HG03571 (cell line): ENCODE measurements around the gene L3MBTL4.

Source experiments
- ATAC-seq: cut with Tn5 transposase; IDR thresholded peaks from one replicate; pipeline ENCODE4 v1.9.1; 2021; ENCODE audit not compliant: unreplicated experiment

L3MBTL4 gene

GRCh38 chr18:6366776-6367175, 47.9 kb downstream of the L3MBTL4 start:
- ATAC-seq, result no peak

GRCh38 chr18:6365385-6365784, 49.3 kb downstream of the L3MBTL4 start:
- ATAC-seq, result no peak

GRCh38 chr18:6363216-6363615, 51.5 kb downstream of the L3MBTL4 start:
- ATAC-seq, result peak; percentile 76

- ATAC-seq, result no peak
Measured at GRCh38 chr18:6362559-6363129, 52.1 kb downstream of the L3MBTL4 start.

- no peak for ATAC-seq
Measured at GRCh38 chr18:6357668-6358067, 57.0 kb downstream of the L3MBTL4 start.

- ATAC-seq, result no peak
Measured at GRCh38 chr18:6355789-6356589, 58.7 kb downstream of the L3MBTL4 start.

- no peak for ATAC-seq
Measured at GRCh38 chr18:6352275-6352674, 62.4 kb downstream of the L3MBTL4 start.

GRCh38 chr18:6342990-6343389, 71.7 kb downstream of the L3MBTL4 start:
- ATAC-seq, result no peak

- no peak for ATAC-seq
Measured at GRCh38 chr18:6341709-6342108, 73.0 kb downstream of the L3MBTL4 start.

- ATAC-seq, result no peak
Measured at GRCh38 chr18:6341303-6341702, 73.4 kb downstream of the L3MBTL4 start.

- no peak for ATAC-seq
Measured at GRCh38 chr18:6340121-6340520, 74.6 kb downstream of the L3MBTL4 start.

GRCh38 chr18:6336239-6336638, 78.5 kb downstream of the L3MBTL4 start:
- ATAC-seq, result no peak

GRCh38 chr18:6333981-6334380, 80.7 kb downstream of the L3MBTL4 start:
- ATAC-seq, result no peak

- ATAC-seq, result no peak
Measured at GRCh38 chr18:6331872-6332271, 82.8 kb downstream of the L3MBTL4 start.

GRCh38 chr18:6330786-6331185, 83.9 kb downstream of the L3MBTL4 start:
- ATAC-seq, result no peak

- ATAC-seq, result no peak
Measured at GRCh38 chr18:6328621-6329010, 86.1 kb downstream of the L3MBTL4 start.

- ATAC-seq, result no peak
Measured at GRCh38 chr18:6327895-6328620, 86.7 kb downstream of the L3MBTL4 start.

GRCh38 chr18:6327485-6327884, 87.2 kb downstream of the L3MBTL4 start:
- ATAC-seq, result no peak

GRCh38 chr18:6326566-6326965, 88.1 kb downstream of the L3MBTL4 start:
- ATAC-seq, result no peak

GRCh38 chr18:6323319-6323889, 91.3 kb downstream of the L3MBTL4 start:
- no peak for ATAC-seq

GRCh38 chr18:6315517-6316331, 99.0 kb downstream of the L3MBTL4 start:
- no peak for ATAC-seq
